ENCODE measurements around the gene PLCB1. TPM values are rescaled to one million over a fixed set of nuclear protein-coding genes. Genes with fewer than 3 reads are reported as not detected.
"Not testable (repeated sequence)": the region's sequence is repeated elsewhere in the genome, so short reads cannot be mapped to it uniquely, and the experiment has no call there.

Gene PLCB1
- polyA plus RNA-seq, 1 donor = 8.5 TPM

DNA sequence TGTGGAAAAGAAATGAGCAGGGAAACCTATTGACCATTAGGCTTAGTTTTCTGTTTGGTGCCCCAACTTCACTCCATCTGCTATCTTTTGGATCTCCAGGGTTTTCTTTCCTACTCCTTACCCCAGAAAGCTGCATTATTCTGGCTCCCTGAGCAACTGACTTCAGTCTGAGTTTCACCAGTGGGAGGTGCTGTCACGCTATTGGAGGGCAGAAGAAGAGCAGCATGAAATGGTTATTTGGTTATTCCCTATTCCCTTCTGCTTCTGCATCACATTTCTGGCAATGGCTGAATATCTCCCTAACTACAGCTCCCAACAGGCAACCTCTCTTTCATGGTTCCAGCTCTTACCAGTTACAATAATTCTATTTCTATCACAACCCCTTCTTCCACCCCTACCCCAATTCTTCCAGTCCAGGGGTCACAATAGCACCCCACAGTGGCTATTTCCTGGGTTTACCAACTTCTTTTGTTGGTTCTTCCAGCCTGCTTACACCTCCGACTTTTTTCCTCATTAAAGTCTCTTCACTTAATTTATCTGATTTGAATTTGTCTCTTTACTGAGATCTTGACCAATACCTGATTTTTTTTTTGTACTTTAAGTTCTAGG is 311.5 kb downstream of the PLCB1 start:
- no peak for DNase-seq (ENCODE audit: low read depth)

DNA sequence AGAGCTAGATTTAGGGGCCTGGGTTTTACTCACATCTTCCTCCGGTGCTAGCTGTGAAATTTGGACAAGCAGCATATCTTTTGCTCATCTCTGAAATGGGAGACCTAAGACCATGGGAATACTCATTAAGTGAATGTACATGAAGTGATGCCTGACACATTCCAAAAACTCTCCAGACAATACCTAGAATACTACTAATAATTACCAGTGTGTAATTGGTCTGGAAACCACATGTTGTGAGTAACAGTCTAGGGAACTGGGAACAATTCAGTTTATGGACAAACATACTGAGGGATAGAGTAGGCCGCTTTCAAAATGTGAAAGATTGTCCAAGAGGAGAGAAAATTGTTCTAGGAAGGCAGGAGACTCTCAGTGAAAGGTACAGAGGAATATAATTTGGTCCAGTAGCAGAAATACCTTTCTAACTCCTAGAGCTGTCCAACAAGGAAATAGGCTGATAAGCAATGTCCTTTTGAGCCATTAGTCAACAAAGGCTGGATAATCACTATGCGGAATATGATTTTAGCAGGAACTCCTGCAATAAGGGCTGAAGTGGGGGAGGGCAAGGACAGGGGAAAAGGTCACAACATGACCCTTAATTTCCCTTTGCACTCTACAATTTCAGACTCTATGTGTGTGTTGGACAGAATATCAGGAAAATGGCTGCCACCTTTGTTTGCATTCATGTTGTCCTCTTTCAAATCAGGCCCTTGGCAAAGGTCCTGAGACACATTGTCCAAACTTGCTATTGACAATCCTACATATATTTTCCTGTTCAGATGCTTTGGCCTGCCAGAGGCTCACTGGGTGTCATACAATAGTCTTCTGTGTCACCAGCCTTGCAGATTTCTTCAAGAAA is 315.4 kb downstream of the PLCB1 start:
- no peak for DNase-seq (ENCODE audit: low read depth)

DNA sequence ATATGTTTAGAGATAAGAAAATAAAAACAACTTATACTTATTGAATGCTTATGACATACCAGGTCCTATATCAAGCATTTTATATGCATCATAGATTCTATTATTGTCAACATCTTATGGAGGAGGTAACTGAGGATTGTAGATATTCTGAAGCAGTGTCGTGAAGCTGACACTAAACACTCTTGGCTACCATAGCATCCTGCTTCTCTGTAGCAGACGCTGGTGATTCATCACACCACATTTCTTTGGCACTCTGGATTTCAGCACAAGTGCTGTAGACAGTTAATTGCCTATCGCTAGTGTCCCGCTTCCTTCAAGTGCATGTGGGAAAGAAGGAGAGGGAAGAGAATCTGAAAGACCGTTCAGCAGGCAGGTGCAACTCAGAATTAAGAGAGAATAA is 317.1 kb downstream of the PLCB1 start:
- no peak for DNase-seq (ENCODE audit: low read depth)

DNA sequence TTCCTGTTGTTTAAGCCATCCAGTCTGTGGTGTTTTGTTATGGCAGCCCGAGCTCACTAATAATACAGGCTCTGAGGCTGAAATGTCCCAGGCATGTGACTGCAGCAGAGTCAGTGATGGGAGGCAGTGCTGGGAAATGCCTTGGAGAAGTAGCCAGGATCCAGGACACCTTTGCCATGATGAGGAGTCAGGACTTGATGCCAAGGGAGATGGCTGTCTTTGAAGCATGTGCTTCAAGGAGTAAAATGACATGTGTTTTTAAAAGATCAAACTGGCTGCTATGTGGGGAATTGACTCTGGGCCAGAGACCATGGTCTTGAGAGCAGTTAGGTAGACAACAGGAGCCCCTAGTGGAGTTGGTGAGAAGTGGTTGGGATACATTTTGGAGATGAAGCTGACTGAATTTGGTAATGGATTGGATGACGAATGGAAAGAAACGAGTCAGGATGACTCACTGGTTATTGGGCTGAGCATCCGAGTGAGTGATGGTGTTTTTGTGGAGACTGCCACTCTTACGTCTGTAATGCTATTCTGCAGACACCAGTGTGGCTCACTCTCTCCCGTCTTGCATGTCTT is 322.2 kb downstream of the PLCB1 start:
- DNase-seq (ENCODE audit: low read depth) = no peak

- DNase-seq (ENCODE audit: low read depth) = no peak
Measured at GRCh38 chr20:8456765-8457164, 324.7 kb downstream of the PLCB1 start.

- DNase-seq (ENCODE audit: low read depth) = no peak
Measured at GRCh38 chr20:8457978-8458377, 325.9 kb downstream of the PLCB1 start.

DNA sequence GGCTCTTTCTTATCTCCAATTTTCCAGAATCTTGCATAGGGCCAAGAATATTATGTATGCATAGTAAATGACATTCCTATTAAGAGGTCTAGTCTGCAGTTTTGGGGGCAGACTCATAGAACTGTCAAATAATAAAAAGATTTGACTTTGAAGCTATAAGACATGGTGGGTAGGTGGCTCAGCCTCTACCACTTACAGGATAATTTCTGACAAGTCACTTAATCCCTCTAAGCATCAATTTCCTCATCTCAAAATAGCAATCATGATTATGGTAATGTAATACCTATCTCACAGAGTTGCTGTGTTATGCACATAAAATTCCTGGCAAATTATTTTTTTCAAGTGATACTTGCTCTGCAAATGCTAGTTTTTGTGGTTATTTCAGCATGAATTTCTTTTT is 329.1 kb downstream of the PLCB1 start:
- DNase-seq (ENCODE audit: low read depth) = no peak

DNA sequence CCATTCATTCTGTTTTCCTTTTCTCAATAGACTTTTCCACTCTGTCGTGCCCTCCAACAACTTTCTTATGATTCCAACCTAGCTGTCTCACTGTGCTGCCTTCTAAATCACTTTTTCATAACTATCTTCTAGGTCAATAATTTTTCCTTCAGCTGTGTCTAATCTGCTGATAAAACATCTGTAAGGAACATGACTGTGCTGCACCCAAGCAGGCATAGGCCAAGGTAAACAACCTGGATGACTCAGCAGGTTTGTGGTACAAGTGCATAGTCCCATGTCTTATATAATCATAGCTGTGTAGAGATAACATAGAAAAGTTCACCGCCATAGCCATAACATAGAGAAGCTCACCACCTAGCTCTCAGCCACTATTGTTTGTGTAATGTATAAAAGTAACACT is 332.3 kb downstream of the PLCB1 start:
- DNase-seq (ENCODE audit: low read depth) = no peak

DNA sequence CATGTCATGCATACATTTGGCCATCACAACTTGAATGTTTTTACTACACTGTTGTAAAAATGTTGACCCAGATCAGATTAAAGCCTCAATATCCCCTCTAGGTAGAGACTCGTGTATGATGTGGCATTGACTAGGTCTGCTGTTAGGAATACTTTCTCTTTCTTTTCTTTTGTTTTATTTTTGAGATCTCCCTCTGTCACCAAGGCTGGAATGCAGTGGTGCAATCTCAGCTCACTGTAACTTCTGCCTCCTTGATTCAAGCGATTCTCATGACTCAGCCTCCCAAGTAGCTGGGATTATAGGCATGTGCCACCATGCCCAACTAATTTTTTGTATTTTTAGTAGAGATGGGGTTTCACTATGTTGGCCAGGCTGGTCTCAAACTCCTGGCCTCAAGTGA is 334.7 kb downstream of the PLCB1 start:
- DNase-seq (ENCODE audit: low read depth) = not testable (repeated sequence)

- no peak for DNase-seq (ENCODE audit: low read depth)
Measured at GRCh38 chr20:8470156-8470555, 338.1 kb downstream of the PLCB1 start.

DNA sequence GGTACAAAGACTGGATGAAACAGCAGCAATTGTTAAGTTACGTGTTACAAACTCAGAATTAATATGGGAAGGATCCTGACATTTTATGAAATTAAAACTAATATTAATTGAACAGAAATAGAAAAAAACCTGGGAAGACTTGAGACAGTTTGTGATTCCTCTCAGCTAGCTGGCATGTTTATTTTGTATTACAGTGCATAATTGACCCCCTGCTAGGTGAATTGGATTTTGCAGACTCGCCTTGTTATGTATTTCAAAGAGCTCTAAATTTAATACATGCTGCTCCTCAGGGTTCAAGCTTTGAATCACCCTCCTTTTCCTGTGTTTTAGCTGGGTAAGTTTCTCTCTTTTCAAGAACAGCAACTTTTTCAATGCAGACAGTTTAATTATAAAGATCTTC is 339.4 kb downstream of the PLCB1 start:
- no peak for DNase-seq (ENCODE audit: low read depth)

- DNase-seq (ENCODE audit: low read depth) = no peak
Measured at GRCh38 chr20:8473459-8473858, 341.4 kb downstream of the PLCB1 start.

GRCh38 chr20:8474027-8474668 is 342.1 kb downstream of the PLCB1 start:
- no peak for DNase-seq (ENCODE audit: low read depth)

DNA sequence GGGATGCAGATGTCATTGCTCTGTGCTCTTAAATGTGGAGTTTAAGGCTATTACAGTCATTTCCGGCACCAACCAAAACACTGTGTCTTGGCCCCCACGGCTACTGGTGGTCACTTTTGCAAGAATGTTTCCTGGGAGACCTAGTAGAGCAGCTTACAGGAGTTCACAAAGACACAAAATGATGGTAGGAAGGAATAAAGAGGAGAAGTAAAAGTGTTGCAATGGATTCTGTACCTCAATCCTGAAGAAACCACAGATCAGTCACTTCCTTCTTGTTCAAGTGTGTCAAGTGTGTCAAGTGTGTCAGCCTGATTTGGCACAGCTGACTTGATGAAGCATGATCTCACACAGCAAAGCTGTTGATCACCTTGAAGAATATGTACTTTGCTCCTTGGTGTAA is 344.0 kb downstream of the PLCB1 start:
- no peak for DNase-seq (ENCODE audit: low read depth)

DNA sequence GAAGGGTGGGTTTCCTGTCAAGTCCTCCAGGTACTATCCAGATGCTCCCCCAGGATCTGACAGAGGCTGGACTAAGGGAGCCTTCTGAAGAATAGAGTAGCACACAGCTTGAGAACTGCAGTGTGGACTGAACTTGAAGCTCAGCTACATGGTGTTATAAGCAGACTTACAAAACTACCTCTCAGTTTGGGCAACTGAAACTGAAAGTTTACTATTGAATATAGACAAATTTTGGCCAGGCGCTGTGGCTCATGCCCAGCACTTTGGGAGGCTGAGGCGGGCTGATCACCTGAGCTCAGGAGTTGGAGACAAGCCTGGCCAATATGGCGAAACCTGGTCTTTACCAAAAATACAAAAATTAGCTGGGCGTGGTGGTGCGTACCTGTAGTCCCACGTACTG is 348.5 kb downstream of the PLCB1 start:
- no peak for DNase-seq (ENCODE audit: low read depth)

DNA sequence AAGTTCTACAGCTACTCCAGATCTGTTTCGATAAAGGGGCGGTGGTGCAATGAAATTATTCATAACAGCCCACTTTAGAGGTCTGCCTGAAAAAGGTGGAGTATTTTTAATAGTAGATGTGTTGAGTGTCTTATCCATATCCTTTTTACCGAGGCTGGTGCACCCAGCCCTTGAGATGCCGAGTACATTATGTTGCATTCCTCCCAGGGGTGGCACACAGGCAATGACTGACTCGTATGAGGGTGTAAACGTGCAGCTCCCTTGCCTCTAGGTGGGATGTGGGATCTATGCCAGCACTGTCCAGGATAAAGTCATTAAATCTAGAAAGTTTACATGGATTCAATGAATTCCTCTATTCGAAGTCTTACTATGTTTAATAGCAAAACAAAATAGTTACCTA is 355.6 kb downstream of the PLCB1 start:
- no peak for DNase-seq (ENCODE audit: low read depth)

DNA sequence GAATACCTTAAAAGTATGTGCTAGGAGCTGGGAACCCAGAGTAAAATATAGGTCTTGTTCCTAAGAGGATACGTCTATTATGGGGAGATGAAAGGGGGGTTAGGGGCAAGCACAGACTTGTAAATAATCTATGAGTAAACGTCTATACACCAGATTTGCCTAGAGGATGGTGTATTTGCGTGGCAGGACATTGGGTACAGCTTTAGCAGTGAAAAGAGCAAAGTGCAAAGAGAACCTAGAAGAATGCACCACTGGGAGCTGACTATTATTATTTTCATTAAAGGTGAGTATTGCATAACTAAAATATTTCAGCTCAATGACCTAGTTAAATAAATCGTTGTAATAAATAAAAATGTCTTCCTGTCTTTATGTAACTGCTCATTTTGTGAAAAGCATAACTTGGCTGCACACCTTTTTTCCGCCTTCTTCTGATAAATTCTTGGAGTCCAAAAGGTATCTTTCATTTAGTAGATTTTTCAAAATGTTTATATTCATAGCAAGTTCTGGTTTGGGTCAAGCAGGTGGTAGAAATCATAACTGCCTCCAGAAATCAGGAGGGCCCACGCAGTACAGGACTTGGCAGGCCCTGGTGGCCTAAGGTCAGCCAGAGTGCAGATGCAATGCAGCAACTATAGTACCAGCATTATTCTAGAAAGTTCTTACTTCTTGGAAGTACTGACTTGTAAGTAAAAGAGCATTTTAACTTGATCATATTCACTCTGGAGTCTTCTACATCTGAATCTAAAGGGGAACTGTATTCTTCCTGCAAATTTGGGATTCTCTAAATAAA is 357.2 kb downstream of the PLCB1 start:
- DNase-seq (ENCODE audit: low read depth) = no peak

DNA sequence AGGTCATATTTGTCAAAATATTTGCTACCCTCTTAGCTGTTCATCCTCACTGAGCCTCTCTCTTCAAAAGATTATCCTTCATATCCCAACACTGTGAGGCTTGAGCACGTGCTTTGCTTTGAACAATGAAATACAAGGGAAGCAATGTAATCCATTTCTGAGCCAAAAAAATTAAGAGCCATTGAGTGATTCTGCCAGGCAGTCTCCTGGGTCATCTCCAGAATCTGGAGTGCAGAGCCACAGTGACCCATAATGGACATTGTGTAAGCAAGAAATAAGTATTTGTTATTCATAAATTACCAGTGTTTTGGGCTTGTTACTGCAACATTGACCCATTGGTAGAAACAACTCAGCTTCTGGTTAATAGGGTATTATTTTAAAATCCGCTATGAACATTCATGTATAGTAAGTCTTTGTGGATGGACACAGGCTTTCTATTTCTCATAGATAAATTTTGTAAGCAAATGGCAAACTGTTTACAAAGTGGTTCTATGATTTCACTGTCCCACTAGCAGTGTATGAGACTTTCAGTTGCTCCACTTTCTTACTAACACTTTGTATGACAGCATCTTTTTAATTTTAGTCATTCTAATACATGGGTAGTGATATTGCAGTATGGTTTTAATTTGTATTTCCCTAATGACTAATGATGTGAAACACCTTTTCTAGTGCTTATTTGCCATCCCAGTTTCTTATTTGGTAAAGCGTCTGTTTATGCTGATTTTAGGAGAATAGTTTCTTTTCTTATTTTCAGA is 358.2 kb downstream of the PLCB1 start:
- no peak for DNase-seq (ENCODE audit: low read depth)

DNA sequence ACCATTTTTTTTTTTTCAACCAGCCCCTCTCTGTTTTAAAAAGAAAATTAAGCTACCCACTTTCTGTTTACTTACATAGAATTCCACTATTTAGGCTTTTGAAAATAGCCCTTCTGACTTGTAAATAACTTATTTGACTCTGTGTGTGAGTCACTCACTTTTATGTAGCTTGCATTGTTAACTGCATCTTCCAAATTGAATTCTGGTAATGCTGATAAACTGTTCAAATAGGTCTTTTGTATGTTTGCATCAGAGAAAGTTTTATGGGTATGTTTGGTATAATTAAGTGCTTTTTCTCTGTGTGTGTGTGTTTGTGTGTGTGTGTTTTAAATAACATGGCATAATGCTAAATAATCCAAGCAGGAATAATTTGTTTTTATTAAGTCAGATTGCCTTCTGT is 360.1 kb downstream of the PLCB1 start:
- no peak for DNase-seq (ENCODE audit: low read depth)

DNA sequence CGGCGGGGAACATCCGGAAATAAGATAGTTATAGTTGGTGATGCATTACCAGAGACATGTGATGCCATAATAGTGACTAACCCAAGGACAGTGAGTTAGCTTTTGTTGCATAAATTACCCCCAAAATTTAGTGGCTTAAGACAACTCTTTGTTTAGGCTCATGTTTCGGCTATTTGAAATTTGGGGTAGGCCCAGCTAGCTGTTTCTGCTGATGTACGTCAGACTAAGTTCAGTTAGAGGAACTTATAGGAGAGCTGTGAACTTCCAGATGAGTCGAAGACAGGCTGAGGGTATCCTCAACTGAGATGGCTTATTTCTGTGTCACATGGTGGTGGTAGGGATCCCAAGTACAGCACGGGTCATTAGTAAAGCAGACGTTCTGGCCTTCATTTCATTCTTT is 366.5 kb downstream of the PLCB1 start:
- no peak for DNase-seq (ENCODE audit: low read depth)

GRCh38 chr20:8504030-8504429 is 372.0 kb downstream of the PLCB1 start:
- no peak for DNase-seq (ENCODE audit: low read depth)

Data from forelimb muscle (tissue), 1 donor.